Head of caudate nucleus (tissue), 42 donors: Measurements from ENCODE around the gene SV2A.

ENCODE experiments used
- DNase-seq, 42 donors: peaks; one replicate each; pipeline versions ENCODE4 v3.0.0 to v3.0.0-alpha.2; 2020 to 2021; ENCODE audit warnings: mixed read lengths in 7 of 42
- intact Hi-C: fragments of 100-400 bp; cut with DNase I; formaldehyde crosslinking; loops from one replicate; pipeline ENCODE4 v1.15.0; 2022

Gene SV2A

GRCh38 chr1:149933208-149933607, 15.6 kb upstream of the SV2A start:
- intact Hi-C loops: no loop called here
- DNase-seq: no peak

DNA sequence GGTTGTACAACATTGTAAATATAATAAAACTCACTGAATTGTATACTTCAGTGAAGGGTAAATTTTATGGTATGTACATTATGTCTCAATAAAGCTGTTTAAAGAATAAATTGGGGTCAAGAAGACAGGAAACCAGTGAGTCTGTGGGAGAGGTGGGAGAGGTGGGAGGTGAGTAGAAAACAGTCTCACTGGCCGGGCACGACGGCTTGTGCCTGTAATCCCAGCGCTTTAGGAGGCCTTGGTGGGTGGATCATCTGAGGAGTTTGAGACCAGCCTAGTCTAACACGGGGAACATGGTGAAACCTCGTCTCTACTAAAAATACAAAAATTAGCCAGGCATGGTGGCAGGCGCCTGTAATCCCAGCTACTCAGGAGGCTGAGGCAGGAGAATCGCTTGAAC, 14.8 kb upstream of the SV2A start:
- intact Hi-C loops: no loop called here
- peak in 1 of 42 donors; percentile 24 for DNase-seq

DNA sequence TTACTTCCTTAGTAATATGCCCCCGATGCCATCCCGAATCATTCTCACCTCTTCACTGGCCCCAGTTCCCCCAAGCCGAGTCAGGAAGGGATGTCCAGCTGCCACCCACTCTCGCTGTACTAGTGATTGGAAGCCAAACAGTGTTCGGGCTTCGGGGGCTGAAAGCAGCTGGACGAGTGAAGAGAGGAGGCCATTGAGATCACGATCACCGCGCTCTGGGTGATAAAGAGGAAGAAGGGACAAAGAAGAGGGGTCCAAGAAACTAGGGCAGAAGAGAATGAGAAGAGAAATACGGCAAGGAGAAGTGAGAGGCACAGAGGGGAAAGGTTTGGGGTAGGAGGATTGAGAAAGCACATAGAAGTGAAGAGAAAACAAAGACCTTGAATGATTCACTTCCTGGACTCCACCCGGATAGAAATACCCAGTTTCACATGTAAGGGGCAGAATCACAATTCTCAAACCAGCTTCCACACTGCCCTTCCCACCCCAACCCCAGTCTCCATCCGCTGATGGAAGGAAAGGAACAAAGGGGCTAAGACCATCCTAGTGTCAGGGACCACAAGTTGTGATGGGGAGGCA, 13.7 kb upstream of the SV2A start:
- DNase-seq: no peak
- intact Hi-C loops: no loop called here

- no peak for DNase-seq
- intact Hi-C loops: no loop called here
These were observed 12.2 kb upstream of the SV2A start for GRCh38 chr1:149929856-149930255.

DNA sequence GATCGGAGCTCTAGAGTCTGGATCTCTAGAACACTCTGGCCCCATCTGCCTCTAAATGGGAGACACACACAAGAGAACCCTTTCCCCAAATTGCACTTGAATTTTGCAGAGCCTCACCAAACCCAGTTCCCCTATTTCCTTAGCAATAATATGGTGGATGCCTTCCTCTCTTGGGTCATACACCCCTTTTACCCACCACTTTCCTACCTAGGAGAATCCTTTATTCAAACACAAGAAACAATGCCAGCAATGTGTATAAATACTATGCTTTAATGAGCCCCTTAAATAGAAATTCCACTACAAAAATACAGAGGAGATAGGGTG, 10.7 kb upstream of the SV2A start:
- intact Hi-C loops: no loop called here
- DNase-seq: no peak

- DNase-seq: peak; percentile 95 to 99 (median 98)
- intact Hi-C loops: no loop called here
These were observed 10.1 kb upstream of the SV2A start, which contains the start of gene SF3B4 for GRCh38 chr1:149927563-149928400. TSS of gene SF3B4 (minus strand) at chr1:149927803. CDS start at chr1:149927759, 44 bp downstream.

DNA sequence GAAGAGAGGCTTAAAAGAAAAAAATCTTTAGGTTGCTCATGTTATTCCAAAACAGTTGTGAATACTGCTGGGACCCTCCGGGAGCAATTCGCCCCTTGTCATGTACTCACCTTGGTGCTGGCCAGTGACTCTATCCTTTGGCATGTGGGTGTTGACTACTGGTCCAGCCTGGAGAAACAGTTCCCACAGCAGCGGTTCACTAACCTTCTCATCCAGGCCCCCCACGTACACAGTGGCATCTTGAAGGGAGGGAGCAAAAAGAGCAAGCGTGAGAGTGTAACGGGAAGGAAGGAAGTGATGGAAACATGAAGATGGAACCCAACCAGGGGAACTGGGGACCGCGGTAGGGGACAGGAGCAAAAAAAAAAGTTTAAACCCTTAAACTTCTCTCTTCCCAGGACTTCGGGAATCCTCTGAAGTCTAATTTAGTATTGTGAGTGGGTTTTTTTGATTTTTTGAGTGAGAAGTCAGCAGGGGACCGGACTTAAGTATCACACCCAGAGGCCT, 9.5 kb upstream of the SV2A start:
- no peak for DNase-seq
- intact Hi-C loops: no loop called here

DNA sequence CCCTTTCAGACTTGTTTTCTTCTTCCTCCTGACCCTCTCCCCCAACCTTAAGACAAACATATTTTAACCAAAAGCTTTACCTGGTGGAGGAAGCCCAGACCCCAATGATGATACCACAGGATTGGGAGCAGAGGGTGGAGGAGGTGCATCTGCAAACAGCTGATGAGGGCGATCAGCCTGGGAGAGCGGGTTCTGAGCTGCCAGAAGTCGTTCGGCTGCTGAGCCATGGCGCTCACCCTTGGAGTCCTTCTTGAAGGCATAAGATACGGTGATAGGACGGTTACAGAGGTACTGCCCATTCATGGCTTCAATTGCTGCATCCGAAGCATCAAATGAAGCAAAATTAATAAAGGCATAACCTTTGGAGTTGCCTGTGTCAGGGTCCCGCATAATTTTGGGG, 8.7 kb upstream of the SV2A start:
- no peak for DNase-seq
- intact Hi-C loops: no loop called here

DNA sequence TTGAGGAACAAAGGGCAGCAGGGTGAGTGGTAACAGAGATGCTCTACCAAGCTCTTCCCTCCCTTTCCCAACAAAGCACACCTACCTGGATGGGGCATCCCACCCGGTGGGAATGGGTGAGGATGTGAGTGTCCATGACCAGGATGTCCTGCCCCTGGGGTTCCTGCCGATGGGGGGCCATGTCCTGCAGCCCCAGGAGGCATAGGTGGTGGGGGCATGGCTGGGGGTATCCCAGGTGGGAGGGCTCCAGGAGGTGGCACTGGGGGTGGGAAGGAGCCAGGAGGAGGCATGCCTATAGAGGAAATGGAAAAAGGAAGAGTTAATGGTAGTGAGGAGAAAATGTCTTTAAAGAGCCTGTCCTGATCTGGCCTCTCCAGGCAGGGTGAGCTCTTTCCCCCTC, 8.1 kb upstream of the SV2A start:
- intact Hi-C loops: no loop called here

DNA sequence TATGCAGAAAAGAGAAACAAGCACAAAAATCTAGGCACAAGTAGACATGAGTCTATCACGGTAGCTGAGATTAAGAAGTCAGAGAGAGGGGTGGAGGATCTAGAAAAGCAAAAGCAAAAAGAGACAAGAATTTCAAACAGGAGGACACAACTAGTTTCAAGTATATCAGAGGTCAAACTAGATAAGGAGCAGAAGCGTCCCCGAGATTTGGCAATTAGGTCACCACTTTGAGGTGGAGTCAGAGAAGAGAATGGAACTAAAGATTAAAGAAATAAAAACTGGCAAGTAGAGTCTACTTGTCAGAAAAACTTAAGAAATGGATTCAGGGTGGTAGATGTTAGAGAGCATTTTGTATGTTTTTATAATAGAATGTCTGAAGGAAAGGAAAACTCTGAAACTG, 7.7 kb upstream of the SV2A start:
- intact Hi-C loops: no loop called here
- no peak for DNase-seq

More for the DNA sequence above, 8.1 kb upstream of the SV2A start:
- DNase-seq: no peak

- intact Hi-C loops: no loop called here
- no peak for DNase-seq
These were observed 6.0 kb upstream of the SV2A start for GRCh38 chr1:149923626-149924025.

GRCh38 chr1:149916898-149917252, 769 bp downstream of the SV2A start:
- intact Hi-C loops: no loop called here

GRCh38 chr1:149916193-149916897, 1.3 kb downstream of the SV2A start:
- DNase-seq: no peak
- intact Hi-C loops: no loop called here

More at GRCh38 chr1:149916898-149917252, 769 bp downstream of the SV2A start:
- peak in 1 of 42 donors; percentile 17 for DNase-seq

- intact Hi-C loops: no loop called here
- peak in 5 of 42 donors; percentile 29 to 52 (median 33) for DNase-seq
These were observed 2.0 kb downstream of the SV2A start for GRCh38 chr1:149915429-149916192.

DNA sequence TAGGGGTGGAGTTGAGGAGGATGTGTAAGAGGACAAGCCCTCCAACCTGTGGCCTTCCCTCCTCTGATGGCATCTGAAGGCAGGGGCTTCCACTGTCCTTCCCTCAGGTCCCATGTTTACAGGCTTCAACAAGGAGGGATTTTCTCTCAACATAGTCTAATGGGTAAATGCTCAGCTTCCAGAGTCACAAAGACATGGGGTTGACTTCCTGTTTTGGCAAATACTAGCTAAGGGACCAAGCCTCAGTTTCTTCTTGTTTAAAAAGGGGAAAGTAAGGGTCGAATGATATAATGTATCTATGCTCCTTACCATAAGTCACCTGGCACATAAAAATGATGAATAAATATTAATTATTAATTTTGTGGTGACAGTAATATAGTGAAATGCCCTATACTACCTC, 3.1 kb downstream of the SV2A start:
- no peak for DNase-seq
- intact Hi-C loops: no loop called here

DNA sequence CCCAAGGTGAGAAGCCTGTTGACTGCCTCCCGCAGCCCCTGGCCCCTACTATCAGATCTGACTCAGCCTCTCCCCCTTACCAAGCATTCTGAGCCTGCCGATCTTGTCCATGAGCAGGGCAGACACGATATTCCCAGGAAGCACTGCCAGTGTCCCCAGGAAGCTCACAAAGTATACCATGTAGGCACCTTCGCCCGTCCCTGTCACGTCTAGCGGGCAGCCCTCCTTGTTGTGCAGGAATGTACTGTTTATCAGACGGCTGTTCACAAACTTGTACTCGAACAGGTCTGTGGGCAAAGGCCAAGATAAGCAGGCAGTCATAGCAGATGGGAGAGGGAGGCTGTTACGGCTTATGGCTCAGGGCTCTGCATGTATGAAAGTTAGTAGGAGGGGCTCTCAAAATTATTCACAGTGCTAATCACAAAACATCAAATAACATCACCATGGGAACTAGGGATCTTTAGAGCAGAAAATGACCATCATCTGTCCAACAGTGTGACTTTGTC, 11.0 kb downstream of the SV2A start:
- DNase-seq: no peak
- intact Hi-C loops: no loop called here

GRCh38 chr1:149903836-149904491, 13.7 kb downstream of the SV2A start:
- intact Hi-C loops: no loop called here
- DNase-seq: no peak

- intact Hi-C loops: no loop called here
- DNase-seq: peak; percentile 93 to 99 (median 97)
These were observed 18.0 kb downstream of the SV2A start, which contains the start of gene BOLA1 for GRCh38 chr1:149899460-149900284. TSS of gene BOLA1 (plus strand) at chr1:149899568. CDS start at chr1:149900060, 492 bp downstream.
